BLaER1 (cell line): ENCODE results near the gene FOXB2.
"Not testable (repeated sequence)": the region's sequence is repeated elsewhere in the genome, so short reads cannot be mapped to it uniquely, and the experiment has no call there.

ENCODE experiments used
- H3K27ac ChIP-seq: shearing (Covaris generic); formaldehyde crosslinking; 2 replicates; pipeline ENCODE4 v1.8.1; 2022
- H3K27me3 ChIP-seq: shearing (Covaris generic); formaldehyde crosslinking; 2 replicates; pipeline ENCODE4 v1.8.1; 2022
- H3K36me3 ChIP-seq: shearing (Covaris generic); formaldehyde crosslinking; 2 replicates; pipeline ENCODE4 v1.8.1; 2022
- H3K4me1 ChIP-seq: shearing (Covaris generic); formaldehyde crosslinking; 2 replicates; pipeline ENCODE4 v1.8.1; 2022
- H3K4me2 ChIP-seq: shearing (Covaris generic); formaldehyde crosslinking; 2 replicates; pipeline ENCODE4 v1.8.1; 2022
- H3K4me3 ChIP-seq: shearing (Covaris generic); formaldehyde crosslinking; 2 replicates; pipeline ENCODE4 v1.8.1; 2022
- H3K9ac ChIP-seq: shearing (Covaris generic); formaldehyde crosslinking; 2 replicates; pipeline ENCODE4 v1.8.1; 2022
- H3K9me3 ChIP-seq: shearing (Covaris generic); formaldehyde crosslinking; 2 replicates; pipeline ENCODE4 v1.8.1; 2022
- H4K20me1 ChIP-seq: shearing (Covaris generic); formaldehyde crosslinking; 2 replicates; pipeline ENCODE4 v1.8.1; 2022
- Cebpa-rat ChIP-seq: shearing (Covaris generic); IDR thresholded peaks from 2 replicates; pipeline ENCODE4 v1.8.1; 2022

The FOXB2 gene

GRCh38 chr9:77019236-77019925 is at the start of gene FOXB2:
Gene FOXB2 (plus strand): TSS chr9:77019655. CDS start chr9:77019655, 0 bp downstream.
- Histone ChIP-seq H3K36me3 (no peaks in the 10 kb centered on the region), H3K4me2 (no peak within 1 kb of the TSS), H3K27me3 (peaks cover 96% of the 10 kb centered on the region), H3K27ac (no peak within 1 kb of the TSS), H3K4me3 (peak within 1 kb of the TSS; percentile 22; the same call in 1 of the 2 replicates), H4K20me1 (no peaks in the 10 kb centered on the region), H3K9me3 (peaks cover 95% of the 10 kb centered on the region), H3K4me1 (no peaks in the 10 kb centered on the region), H3K9ac (no peak within 1 kb of the TSS)
- TF ChIP-seq Cebpa-rat, result no peak

GRCh38 chr9:76969716-76970115 is 49.7 kb upstream of the FOXB2 start:
- H3K36me3 ChIP-seq, result no peaks in the 10 kb centered on the region
- H3K27ac ChIP-seq, result no peak overlapping the region
- TF ChIP-seq Cebpa-rat, result no peak

GRCh38 chr9:76978831-76979230 is 40.6 kb upstream of the FOXB2 start:
- not testable (repeated sequence) for H3K4me1 ChIP-seq, H4K20me1 ChIP-seq, H3K27ac ChIP-seq, H3K36me3 ChIP-seq, H3K4me2 ChIP-seq, H3K27me3 ChIP-seq, H3K9me3 ChIP-seq, H3K9ac ChIP-seq, H3K4me3 ChIP-seq

More at GRCh38 chr9:76969716-76970115, 49.7 kb upstream of the FOXB2 start:
- Histone ChIP-seq H3K4me2 (no peak overlapping the region), H3K9me3 (peaks cover 14% of the 10 kb centered on the region; the same call in 1 of the 2 replicates), H3K27me3 (no peaks in the 10 kb centered on the region), H4K20me1 (no peaks in the 10 kb centered on the region), H3K4me3 (no peak overlapping the region), H3K9ac (no peak overlapping the region), H3K4me1 (no peaks in the 10 kb centered on the region)

GRCh38 chr9:76980566-76980965 is 38.9 kb upstream of the FOXB2 start:
- 0 out of 2 replicates have a peak, but pooled peaks cover 5% of the 10 kb centered on the region for H3K9me3 ChIP-seq
- no peak overlapping the region for H3K4me2 ChIP-seq
- no peaks in the 10 kb centered on the region for H3K36me3 ChIP-seq
- H3K4me3 ChIP-seq, result no peak overlapping the region
- peaks cover 18% of the 10 kb centered on the region for H3K4me1 ChIP-seq
- H3K27me3 ChIP-seq, result no peaks in the 10 kb centered on the region
- no peak overlapping the region for H3K27ac ChIP-seq
- no peaks in the 10 kb centered on the region for H4K20me1 ChIP-seq
- no peak overlapping the region for H3K9ac ChIP-seq
- no peak for TF ChIP-seq Cebpa-rat

GRCh38 chr9:76984486-76984885 is 35.0 kb upstream of the FOXB2 start:
- H3K4me1 ChIP-seq, result peaks cover 24% of the 10 kb centered on the region
- H3K27me3 ChIP-seq, result no peaks in the 10 kb centered on the region
- H3K36me3 ChIP-seq, result no peaks in the 10 kb centered on the region
- H3K9me3 ChIP-seq, result 0 out of 2 replicates have a peak, but pooled peaks cover 5% of the 10 kb centered on the region
- no peak for TF ChIP-seq Cebpa-rat
- peak overlapping the region; percentile 53 for H3K4me2 ChIP-seq
- no peaks in the 10 kb centered on the region for H4K20me1 ChIP-seq
- no peak overlapping the region for H3K9ac ChIP-seq
- no peak overlapping the region for H3K4me3 ChIP-seq
- peak overlapping the region; percentile 54 for H3K27ac ChIP-seq

GRCh38 chr9:76985581-76985980 is 33.9 kb upstream of the FOXB2 start:
- Histone ChIP-seq H3K4me1 (peaks cover 24% of the 10 kb centered on the region), H3K9me3 (0 out of 2 replicates have a peak, but pooled peaks cover 5% of the 10 kb centered on the region), H3K4me2 (peak overlapping the region; percentile 53), H3K9ac (peak overlapping the region; percentile 2; the same call in 1 of the 2 replicates), H3K4me3 (no peak overlapping the region), H3K36me3 (no peaks in the 10 kb centered on the region), H4K20me1 (no peaks in the 10 kb centered on the region), H3K27me3 (no peaks in the 10 kb centered on the region), H3K27ac (0 out of 2 replicates have a peak overlapping the region, but pooled peaks have one; percentile 0)
- TF ChIP-seq Cebpa-rat, result 0 out of 2 replicates have a peak, but pooled peaks have one; percentile 58

- no peaks in the 10 kb centered on the region for H4K20me1 ChIP-seq
- no peak overlapping the region for H3K27ac ChIP-seq
- no peak for TF ChIP-seq Cebpa-rat
- no peaks in the 10 kb centered on the region for H3K36me3 ChIP-seq
- no peak overlapping the region for H3K4me3 ChIP-seq
- H3K4me2 ChIP-seq, result no peak overlapping the region
- H3K9me3 ChIP-seq, result no peaks in the 10 kb centered on the region
- H3K9ac ChIP-seq, result no peak overlapping the region
- H3K27me3 ChIP-seq, result no peaks in the 10 kb centered on the region
- H3K4me1 ChIP-seq, result peaks cover 24% of the 10 kb centered on the region
Measured at GRCh38 chr9:76987594-76988200, 31.8 kb upstream of the FOXB2 start.

- Histone ChIP-seq H3K4me1 (peaks cover 23% of the 10 kb centered on the region), H3K4me3 (no peak overlapping the region), H4K20me1 (no peaks in the 10 kb centered on the region), H3K27ac (no peak overlapping the region), H3K9ac (no peak overlapping the region), H3K36me3 (no peaks in the 10 kb centered on the region), H3K4me2 (no peak overlapping the region), H3K27me3 (no peaks in the 10 kb centered on the region), H3K9me3 (no peaks in the 10 kb centered on the region)
- no peak for TF ChIP-seq Cebpa-rat
Measured at GRCh38 chr9:76988941-76989340, 30.5 kb upstream of the FOXB2 start.

GRCh38 chr9:76989501-76989900 is 30.0 kb upstream of the FOXB2 start:
- H3K27me3 ChIP-seq, result no peaks in the 10 kb centered on the region
- H3K4me2 ChIP-seq, result no peak overlapping the region
- no peak overlapping the region for H3K9ac ChIP-seq
- H3K4me3 ChIP-seq, result no peak overlapping the region
- H3K36me3 ChIP-seq, result no peaks in the 10 kb centered on the region
- no peaks in the 10 kb centered on the region for H3K9me3 ChIP-seq
- H4K20me1 ChIP-seq, result no peaks in the 10 kb centered on the region
- H3K4me1 ChIP-seq, result peaks cover 17% of the 10 kb centered on the region
- H3K27ac ChIP-seq, result no peak overlapping the region
- TF ChIP-seq Cebpa-rat, result no peak

- H3K4me2 ChIP-seq, result no peak overlapping the region
- no peaks in the 10 kb centered on the region for H3K4me1 ChIP-seq
- H3K36me3 ChIP-seq, result no peaks in the 10 kb centered on the region
- no peaks in the 10 kb centered on the region for H4K20me1 ChIP-seq
- H3K27me3 ChIP-seq, result no peaks in the 10 kb centered on the region
- no peak overlapping the region for H3K9ac ChIP-seq
- H3K4me3 ChIP-seq, result no peak overlapping the region
- H3K9me3 ChIP-seq, result no peaks in the 10 kb centered on the region
- no peak overlapping the region for H3K27ac ChIP-seq
- no peak for TF ChIP-seq Cebpa-rat
Measured at GRCh38 chr9:76996700-76997099, 22.8 kb upstream of the FOXB2 start.
